Measurements from ENCODE around the gene ARPC4.

GRCh38 chr3:9778143-9779074 lies 14.5 kb upstream of the ARPC4 start:
- no peak for TF ChIP-seq CTCF (IDR thresholded peaks at IDR 0.05; ENCODE audit: insufficient read depth, low read length)
- no peak for TF ChIP-seq POLR2AphosphoS5 (IDR thresholded peaks at IDR 0.05; ENCODE audit: low read depth)
- no peak for TF ChIP-seq REST (IDR thresholded peaks at IDR 0.05; ENCODE audit: insufficient replicate concordance, low read depth)
- TF ChIP-seq GABPA (IDR thresholded peaks at IDR 0.05; ENCODE audit: low read depth), result no peak

Measured in HL-60 (cell line).